ENCODE data around the gene TVP23C. TPM values are rescaled to one million over a fixed set of nuclear protein-coding genes. Genes with fewer than 3 reads are reported as not detected.

TVP23C gene
- total RNA-seq, 1 experiment from 2014 or later = 45.5 TPM

DNA sequence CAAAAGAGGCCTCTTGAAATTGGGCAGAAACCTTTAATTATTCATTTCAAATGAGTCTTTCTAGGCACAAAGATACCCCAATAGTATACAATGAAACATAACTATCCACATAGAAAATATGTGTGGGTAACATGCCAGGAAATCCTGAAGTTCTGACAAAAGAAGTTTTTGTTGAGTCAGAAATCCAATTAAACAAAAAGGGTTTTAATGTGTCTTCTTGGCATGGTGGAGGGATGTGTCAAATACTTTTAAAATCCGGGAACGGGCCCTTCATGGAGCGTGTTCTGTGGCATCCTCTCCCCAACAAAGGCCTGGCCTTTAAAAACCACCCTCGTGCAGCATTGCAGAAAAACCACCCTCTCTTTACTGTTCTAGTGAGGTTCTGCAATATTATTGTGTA, 110.0 kb downstream of the TVP23C start:
- TF ChIP-seq, protein P1, sequence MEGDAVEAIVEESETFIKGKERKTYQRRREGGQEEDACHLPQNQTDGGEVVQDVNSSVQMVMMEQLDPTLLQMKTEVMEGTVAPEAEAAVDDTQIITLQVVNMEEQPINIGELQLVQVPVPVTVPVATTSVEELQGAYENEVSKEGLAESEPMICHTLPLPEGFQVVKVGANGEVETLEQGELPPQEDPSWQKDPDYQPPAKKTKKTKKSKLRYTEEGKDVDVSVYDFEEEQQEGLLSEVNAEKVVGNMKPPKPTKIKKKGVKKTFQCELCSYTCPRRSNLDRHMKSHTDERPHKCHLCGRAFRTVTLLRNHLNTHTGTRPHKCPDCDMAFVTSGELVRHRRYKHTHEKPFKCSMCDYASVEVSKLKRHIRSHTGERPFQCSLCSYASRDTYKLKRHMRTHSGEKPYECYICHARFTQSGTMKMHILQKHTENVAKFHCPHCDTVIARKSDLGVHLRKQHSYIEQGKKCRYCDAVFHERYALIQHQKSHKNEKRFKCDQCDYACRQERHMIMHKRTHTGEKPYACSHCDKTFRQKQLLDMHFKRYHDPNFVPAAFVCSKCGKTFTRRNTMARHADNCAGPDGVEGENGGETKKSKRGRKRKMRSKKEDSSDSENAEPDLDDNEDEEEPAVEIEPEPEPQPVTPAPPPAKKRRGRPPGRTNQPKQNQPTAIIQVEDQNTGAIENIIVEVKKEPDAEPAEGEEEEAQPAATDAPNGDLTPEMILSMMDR (conservative IDR thresholded peaks at IDR 0.05) = no peak
- no peak for TF ChIP-seq EZH2 (IDR thresholded peaks at IDR 0.05; ENCODE audit: low read depth)
- H3K27ac ChIP-seq = no peak overlapping the region
- H3K4me1 ChIP-seq (replicated peaks; ENCODE audit: insufficient read depth) = no peaks in the 10 kb centered on the region
- no TSS peak for BruUV-seq (replicated peaks)
- no peaks in the 10 kb centered on the region for H3K36me3 ChIP-seq (ENCODE audit: low read depth)
- no peak overlapping the region for H2AFZ ChIP-seq
- intact Hi-C loops (cut with micrococcal nuclease; ENCODE audit: unreplicated experiment) = no loop called here
- no peak for DNase-seq
- H3K27me3 ChIP-seq (ENCODE audit: insufficient read depth, low read depth) = no peaks in the 10 kb centered on the region
- ChIA-PET POLR2A (ENCODE audit: unreplicated experiment) (no interaction called here), CTCF (no interaction called here)
- no peaks in the 10 kb centered on the region for H3K9me2 ChIP-seq (ENCODE audit: insufficient read depth)
- no peaks in the 10 kb centered on the region for H3K9me3 ChIP-seq (ENCODE audit: insufficient read depth, low read depth)
- H3K4me3 ChIP-seq = no peak overlapping the region
- H3K79me2 ChIP-seq (ENCODE audit: low read depth) = no peaks in the 10 kb centered on the region
- H3F3A ChIP-seq (ENCODE audit: insufficient read depth, low read depth) = no peaks in the 10 kb centered on the region
- no peak overlapping the region for H3K4me2 ChIP-seq
- H4K20me1 ChIP-seq (ENCODE audit: insufficient read depth) = no peaks in the 10 kb centered on the region

GRCh38 chr17:15452746-15453145, 110.5 kb downstream of the TVP23C start:
- H3F3A ChIP-seq (ENCODE audit: insufficient read depth, low read depth) = no peaks in the 10 kb centered on the region
- no peak for TF ChIP-seq EZH2 (IDR thresholded peaks at IDR 0.05; ENCODE audit: low read depth)
- TF ChIP-seq, protein P1 (conservative IDR thresholded peaks at IDR 0.05) = no peak
- H3K4me2 ChIP-seq = no peak overlapping the region
- H2AFZ ChIP-seq = no peak overlapping the region
- H3K9me2 ChIP-seq (ENCODE audit: insufficient read depth) = no peaks in the 10 kb centered on the region
- no peaks in the 10 kb centered on the region for H4K20me1 ChIP-seq (ENCODE audit: insufficient read depth)
- no peaks in the 10 kb centered on the region for H3K27me3 ChIP-seq (ENCODE audit: insufficient read depth, low read depth)
- CTCF ChIA-PET = no interaction called here
- H3K27ac ChIP-seq = no peak overlapping the region
- H3K36me3 ChIP-seq (ENCODE audit: low read depth) = no peaks in the 10 kb centered on the region
- no peak for DNase-seq
- BruUV-seq (replicated peaks) = no TSS peak
- no peak overlapping the region for H3K4me3 ChIP-seq
- intact Hi-C loops (cut with micrococcal nuclease; ENCODE audit: unreplicated experiment) = no loop called here
- no peaks in the 10 kb centered on the region for H3K4me1 ChIP-seq (replicated peaks; ENCODE audit: insufficient read depth)
- H3K79me2 ChIP-seq (ENCODE audit: low read depth) = no peaks in the 10 kb centered on the region
- no peaks in the 10 kb centered on the region for H3K9me3 ChIP-seq (ENCODE audit: insufficient read depth, low read depth)
- POLR2A ChIA-PET (ENCODE audit: unreplicated experiment) = no interaction called here

Other genes with a start within 250 kb of the TVP23C start
- not detected in 2 replicates for gene TEKT3, start 221.9 kb downstream of the TVP23C start, total RNA-seq (2021)
- 11.0 and 17.9 TPM in 2 replicates for gene CDRT4, start 95.9 kb downstream of the TVP23C start, total RNA-seq (2021)
- gene FBXW10B, start 56.2 kb upstream of the TVP23C start, total RNA-seq (2021) = 16.2 and 19.9 TPM in 2 replicates
- 213 and 243 TPM in 2 replicates for gene TRIM16, start 120.8 kb upstream of the TVP23C start, total RNA-seq (2021)
- 65.9 and 66.1 TPM in 2 replicates for gene ZNF286A, start 136.3 kb upstream of the TVP23C start, total RNA-seq (2021)
- 0.55 and 0.85 TPM in 2 replicates for gene TBC1D26, start 168.8 kb upstream of the TVP23C start, total RNA-seq (2021)

Data from PC-9 (cell line).